Tibial artery (tissue), 4 donors: Measurements from ENCODE around the gene BDP1.
A peak's percentile ranks its signal among the peaks of the same experiment; 100 is the strongest.
"Not testable (repeated sequence)": the region's sequence is repeated elsewhere in the genome, so short reads cannot be mapped to it uniquely, and the experiment has no call there.

Experiments
- DNase-seq, 2 donors: peaks; one replicate each; pipeline ENCODE4 v3.0.0-alpha.2; 2019
- H3K27ac ChIP-seq, 2 donors: fragments of 200-600 bp; sonication (generic) in 1 of 2; 1 replicate in 1 of 2; 2 replicates in 1 of 2; pipeline ENCODE4 v1.5.1; 2018 to 2019; ENCODE audit warnings: mild to moderate bottlenecking in 1 of 2
- H3K27me3 ChIP-seq, 2 donors: fragments of 200-600 bp; sonication (generic) in 1 of 2; one replicate each; pipeline versions ENCODE4 v1.5.1 to v1.6.0; 2016 to 2019
- H3K36me3 ChIP-seq, 3 donors: fragments of 200-600 bp; sonication (generic) in 2 of 3; one replicate each; pipeline ENCODE4 v1.5.1; 2016 to 2019; ENCODE audit warnings: mild to moderate bottlenecking in 2 of 3
- H3K4me1 ChIP-seq, 4 donors: fragments of 200-600 bp; sonication (generic) in 2 of 4; 1 replicate in 3 of 4; 2 replicates in 1 of 4; pipeline ENCODE4 v1.5.1; 2016 to 2019
- H3K4me3 ChIP-seq, 2 donors: fragments of 200-600 bp; sonication (generic) in 1 of 2; 1 replicate in 1 of 2; 2 replicates in 1 of 2; pipeline ENCODE4 v1.5.1; 2018 to 2019; ENCODE audit warnings: mild to moderate bottlenecking in 2 of 2
- H3K9me3 ChIP-seq, 3 donors: fragments of 200-600 bp; sonication (generic) in 1 of 3; one replicate each; pipeline ENCODE4 v1.5.1; 2016 to 2019
- intact Hi-C: fragments of 100-400 bp; cut with DNase I; formaldehyde crosslinking; loops from one replicate; pipeline ENCODE4 v1.15.0; 2023; ENCODE audit warnings: low total_unique reads
- TF ChIP-seq, protein P1 (sequence below), 2 experiments: fragments of 200-600 bp in 1 of 2; fragments of 450-650 bp in 1 of 2; IDR thresholded peaks; one replicate each; pipeline ENCODE4 v1.5.1; 2017 to 2019; ENCODE audit warnings: antibody characterized with exemption in 2 of 2, mild to moderate bottlenecking in 1 of 2, moderate library complexity in 1 of 2

The BDP1 gene, protein sequence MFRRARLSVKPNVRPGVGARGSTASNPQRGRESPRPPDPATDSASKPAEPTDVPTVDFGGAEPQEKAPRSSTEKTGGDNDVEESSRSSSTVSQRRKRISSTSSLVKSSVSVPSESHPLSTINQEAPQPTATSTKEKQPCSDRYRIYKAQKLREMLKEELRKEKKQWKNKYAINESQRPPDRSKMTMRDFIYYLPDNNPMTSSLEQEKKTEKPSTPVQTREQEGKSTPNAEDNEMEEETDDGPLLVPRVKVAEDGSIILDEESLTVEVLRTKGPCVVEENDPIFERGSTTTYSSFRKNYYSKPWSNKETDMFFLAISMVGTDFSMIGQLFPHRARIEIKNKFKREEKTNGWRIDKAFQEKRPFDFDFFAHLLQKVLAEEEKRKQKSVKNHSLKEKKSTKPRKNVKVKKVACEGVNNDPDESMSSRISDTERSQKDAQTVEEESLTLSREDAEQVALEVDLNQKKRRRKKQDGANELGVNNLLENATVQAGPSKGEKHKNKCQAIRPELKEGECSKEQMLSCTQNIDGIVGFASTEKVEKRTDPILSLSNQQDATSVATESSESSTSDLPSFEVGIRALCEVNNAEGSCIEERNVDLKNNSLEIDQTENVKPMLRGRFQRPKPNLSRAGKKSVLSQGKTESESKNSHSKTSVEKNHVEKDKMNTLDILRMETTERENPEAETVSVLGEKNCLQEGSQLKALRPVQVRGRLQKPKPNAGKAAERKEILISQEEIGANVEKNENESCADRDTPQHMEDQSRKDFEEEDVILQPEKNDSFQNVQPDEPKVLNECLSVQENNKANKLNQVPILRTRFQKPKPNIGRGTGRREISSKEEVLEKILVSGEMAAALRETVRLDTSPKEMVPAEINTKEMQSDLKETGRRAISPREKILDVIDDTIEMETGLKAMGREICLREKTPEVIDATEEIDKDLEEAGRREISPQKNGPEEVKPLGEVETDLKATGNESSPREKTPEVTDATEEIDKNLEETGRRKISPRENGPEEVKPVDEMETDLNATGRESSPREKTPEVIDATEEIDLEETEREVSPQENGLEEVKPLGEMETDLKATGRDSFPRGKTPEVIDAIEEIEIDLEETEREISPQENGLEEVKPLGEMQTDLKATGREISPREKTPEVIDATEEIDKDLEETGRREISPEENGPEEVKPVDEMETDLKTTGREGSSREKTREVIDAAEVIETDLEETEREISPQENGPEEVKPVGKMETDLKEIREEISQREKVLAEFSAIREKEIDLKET (N-terminal part only)

DNA sequence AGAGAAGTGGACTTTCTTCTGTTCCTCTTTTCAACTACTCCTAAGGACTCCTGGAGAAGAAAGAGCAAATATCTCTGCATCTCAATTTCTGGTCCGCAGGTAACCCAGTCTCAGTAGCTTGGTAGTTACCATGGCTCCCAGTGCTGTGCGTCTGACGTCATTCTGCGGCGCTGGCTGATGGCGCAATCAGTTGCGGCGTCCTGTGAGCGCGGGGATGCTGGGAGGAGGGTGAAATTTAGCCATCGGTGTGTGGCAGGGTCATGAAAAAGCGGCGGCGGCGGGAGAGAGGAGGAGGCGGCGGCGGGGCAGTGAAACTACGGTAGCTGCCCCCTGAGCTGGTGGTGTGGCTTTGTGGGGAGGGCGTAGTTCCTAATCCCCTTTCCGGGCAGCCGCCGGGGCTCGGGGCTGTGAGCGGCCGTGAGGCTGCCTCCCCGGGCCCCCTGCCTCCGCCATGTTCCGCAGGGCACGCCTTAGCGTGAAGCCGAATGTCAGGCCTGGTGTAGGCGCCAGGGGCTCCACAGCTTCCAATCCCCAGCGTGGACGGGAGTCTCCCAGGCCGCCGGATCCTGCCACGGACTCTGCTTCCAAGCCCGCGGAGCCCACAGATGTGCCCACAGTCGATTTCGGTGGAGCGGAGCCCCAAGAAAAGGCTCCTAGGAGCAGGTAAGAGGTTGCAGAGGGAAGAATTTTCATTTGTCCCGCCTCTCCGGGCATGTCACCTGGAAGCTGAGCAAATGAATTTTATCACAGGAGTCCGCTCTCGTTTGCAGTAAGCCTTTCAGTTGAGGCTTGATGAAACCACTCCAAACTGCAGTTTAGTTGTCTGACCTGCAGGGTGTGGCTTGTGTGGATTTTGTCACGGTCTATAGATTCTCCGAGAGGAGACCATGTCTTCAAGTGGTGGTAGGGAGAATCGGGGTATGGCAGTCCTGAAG is at the start of gene BDP1:
Gene BDP1, plus strand, starts transcription at position 225 of the 935 bp plus-strand sequence. Its CDS starts 227 bp downstream, at position 452.
- DNase-seq = peak; percentile 96 to 97
- Histone ChIP-seq H3K9me3 (no peaks in the 10 kb centered on the region), H3K4me3 (peak within 1 kb of the TSS; percentile 85 to 89), H3K36me3 (peaks cover 7 to 21% (median 17%) of the 10 kb centered on the region in 3 donors), H3K4me1 (peaks cover 0 to 17% (median 6%) of the 10 kb centered on the region in 4 donors), H3K27me3 (peaks cover 0 to under 1% of the 10 kb centered on the region in 2 donors), H3K27ac (peak within 1 kb of the TSS; percentile 85 to 93)
- intact Hi-C loops = no loop called here
- TF ChIP-seq, protein P1, sequence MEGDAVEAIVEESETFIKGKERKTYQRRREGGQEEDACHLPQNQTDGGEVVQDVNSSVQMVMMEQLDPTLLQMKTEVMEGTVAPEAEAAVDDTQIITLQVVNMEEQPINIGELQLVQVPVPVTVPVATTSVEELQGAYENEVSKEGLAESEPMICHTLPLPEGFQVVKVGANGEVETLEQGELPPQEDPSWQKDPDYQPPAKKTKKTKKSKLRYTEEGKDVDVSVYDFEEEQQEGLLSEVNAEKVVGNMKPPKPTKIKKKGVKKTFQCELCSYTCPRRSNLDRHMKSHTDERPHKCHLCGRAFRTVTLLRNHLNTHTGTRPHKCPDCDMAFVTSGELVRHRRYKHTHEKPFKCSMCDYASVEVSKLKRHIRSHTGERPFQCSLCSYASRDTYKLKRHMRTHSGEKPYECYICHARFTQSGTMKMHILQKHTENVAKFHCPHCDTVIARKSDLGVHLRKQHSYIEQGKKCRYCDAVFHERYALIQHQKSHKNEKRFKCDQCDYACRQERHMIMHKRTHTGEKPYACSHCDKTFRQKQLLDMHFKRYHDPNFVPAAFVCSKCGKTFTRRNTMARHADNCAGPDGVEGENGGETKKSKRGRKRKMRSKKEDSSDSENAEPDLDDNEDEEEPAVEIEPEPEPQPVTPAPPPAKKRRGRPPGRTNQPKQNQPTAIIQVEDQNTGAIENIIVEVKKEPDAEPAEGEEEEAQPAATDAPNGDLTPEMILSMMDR (IDR thresholded peaks at IDR 0.05) = peak; percentile 28 to 38

DNA sequence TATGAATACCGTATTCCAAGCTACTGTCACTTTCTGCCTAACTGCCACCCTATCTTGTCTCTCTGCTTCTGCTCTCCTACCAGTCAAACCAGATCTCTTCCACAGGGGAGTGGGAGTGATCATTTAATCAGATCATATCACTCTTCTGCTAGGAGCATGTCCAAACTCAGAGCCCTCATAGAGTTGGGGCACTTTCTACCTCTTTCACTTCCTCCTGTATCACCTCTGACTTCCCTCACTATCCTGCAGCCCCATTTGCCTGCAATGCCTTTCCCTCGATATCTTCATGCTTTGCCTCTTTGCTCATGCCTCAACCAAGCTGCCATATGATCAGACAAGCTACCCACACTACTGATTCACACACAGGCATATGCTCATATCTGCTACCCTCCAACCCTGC is 45.4 kb upstream of the BDP1 start:
- H3K27me3 ChIP-seq, intact Hi-C loops, H3K36me3 ChIP-seq, H3K4me1 ChIP-seq, H3K9me3 ChIP-seq, DNase-seq, H3K4me3 ChIP-seq, H3K27ac ChIP-seq: not testable (repeated sequence)

DNA sequence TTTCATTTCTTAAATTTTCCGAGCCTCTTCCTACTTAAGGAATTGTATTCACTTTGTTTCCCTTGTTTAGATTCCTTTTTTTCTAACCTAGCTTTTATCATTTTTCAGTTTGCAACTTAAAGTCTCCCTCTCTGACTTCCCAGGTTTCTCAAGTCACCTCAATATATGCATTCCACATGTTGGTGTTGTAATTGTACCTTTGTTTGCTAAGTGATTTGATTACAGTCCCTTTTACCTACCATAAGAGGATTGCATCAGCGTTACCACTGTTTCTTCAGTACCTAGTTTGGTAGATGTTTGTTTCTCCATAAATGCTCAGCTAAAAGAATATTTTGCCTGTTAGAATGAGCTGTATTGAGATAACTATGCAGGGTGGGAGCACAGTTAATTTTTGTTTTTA is 39.8 kb upstream of the BDP1 start:
- H3K4me3 ChIP-seq, H3K27ac ChIP-seq, intact Hi-C loops, H3K9me3 ChIP-seq, H3K36me3 ChIP-seq, DNase-seq, H3K27me3 ChIP-seq, H3K4me1 ChIP-seq: not testable (repeated sequence)

DNA sequence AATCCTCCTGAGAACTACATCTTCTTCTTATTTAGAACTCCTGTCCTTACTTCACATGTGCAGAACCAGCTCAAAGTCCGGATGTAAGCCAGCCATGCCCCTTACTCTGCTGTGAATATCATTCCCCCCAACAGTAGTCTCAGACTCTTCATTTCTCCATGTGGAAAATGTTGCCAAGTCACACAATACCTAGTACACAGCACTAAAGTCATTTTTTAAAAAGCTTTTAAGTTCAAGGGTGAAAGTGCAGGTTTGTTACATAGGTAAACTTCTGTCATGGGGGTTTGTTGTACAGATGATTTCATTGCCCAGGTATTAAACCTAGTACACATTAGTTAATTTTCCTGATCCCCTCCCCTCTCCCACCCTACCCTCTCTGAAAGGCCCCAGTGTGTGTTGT is 37.4 kb upstream of the BDP1 start:
- H3K27ac ChIP-seq, DNase-seq, H3K4me3 ChIP-seq, H3K4me1 ChIP-seq, intact Hi-C loops, H3K36me3 ChIP-seq, H3K27me3 ChIP-seq, H3K9me3 ChIP-seq: not testable (repeated sequence)

DNA sequence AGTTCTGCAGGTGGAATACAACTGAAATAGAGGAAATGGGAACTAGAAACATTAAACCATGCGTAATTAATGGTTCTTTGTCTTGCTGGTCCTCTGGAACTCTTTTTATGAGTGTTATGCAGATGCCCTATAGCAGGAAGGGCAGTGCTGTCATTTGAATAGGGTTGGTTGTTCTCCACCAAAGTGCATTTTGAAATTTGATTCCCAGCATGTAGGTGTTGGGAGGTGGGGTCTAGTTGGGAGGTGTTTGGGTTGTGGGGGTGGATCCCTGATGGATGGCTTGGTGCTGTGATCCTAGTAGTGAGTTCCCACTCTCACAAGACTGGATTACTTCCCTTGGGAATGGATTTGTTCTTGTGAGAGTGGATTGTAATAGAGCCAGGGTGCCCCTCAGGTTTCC is 34.2 kb upstream of the BDP1 start:
- H3K27ac ChIP-seq, H3K9me3 ChIP-seq, H3K36me3 ChIP-seq, intact Hi-C loops, H3K27me3 ChIP-seq, H3K4me1 ChIP-seq, H3K4me3 ChIP-seq, DNase-seq: not testable (repeated sequence)

DNA sequence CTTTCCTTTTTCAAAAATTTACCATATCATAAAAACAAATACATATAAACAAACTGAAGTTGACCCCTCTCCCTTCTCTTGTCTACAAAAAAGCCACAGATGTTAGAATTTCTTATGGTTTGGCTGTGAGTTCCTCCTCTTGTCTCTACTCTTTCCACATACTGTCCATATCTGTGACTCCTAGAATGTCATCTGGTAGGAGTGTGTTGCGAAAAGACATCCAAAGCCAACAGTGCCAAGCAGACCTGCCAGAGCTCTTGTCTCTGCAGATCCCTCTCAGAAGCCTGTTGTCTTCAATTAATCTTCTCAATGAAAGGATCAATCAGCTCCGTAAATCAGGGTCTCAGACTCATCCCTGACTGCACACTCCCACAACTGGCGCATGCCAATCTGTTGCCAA is 31.6 kb upstream of the BDP1 start:
- H3K27me3 ChIP-seq, DNase-seq, H3K9me3 ChIP-seq, H3K36me3 ChIP-seq, H3K4me1 ChIP-seq, H3K27ac ChIP-seq, intact Hi-C loops, H3K4me3 ChIP-seq: not testable (repeated sequence)

DNA sequence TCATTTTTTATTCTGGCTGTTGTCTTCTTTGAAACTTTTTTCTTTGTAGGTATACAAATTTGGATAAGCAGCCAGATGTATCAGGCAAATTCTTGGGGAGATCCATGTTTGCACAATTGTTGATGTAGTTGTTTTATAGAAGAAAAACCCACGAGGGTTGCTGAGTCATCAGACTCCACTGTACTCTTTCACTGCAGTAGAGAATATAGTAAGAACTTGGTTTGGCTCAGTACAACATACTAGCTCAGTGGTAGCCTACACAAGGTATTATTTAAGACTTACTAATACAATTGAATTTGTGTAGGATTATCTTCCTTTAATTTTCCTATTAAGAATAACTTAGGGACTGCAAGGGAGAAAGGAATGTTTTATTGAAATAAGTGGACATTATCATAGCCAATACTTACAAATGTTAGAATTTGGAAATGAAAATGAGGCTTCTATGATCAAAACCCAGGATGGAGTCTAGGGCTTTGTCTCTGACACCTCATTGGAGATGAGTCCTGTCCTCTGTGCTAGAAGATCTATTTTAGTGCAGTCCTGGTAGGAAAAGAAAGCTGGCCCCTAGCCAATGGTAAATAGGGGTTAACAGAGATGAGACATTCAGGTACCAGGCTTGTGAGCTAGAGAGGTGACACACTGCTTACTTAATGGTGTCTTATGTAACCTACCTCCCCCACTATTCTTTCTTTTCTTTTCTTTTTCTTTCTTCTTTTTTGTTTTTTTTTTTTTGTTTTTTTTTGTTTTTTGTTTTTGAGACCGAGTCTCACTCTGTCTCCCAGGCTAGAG is 28.6 kb upstream of the BDP1 start:
- DNase-seq, H3K4me3 ChIP-seq, H3K27me3 ChIP-seq, H3K27ac ChIP-seq, intact Hi-C loops, H3K36me3 ChIP-seq, H3K4me1 ChIP-seq, H3K9me3 ChIP-seq: not testable (repeated sequence)

DNA sequence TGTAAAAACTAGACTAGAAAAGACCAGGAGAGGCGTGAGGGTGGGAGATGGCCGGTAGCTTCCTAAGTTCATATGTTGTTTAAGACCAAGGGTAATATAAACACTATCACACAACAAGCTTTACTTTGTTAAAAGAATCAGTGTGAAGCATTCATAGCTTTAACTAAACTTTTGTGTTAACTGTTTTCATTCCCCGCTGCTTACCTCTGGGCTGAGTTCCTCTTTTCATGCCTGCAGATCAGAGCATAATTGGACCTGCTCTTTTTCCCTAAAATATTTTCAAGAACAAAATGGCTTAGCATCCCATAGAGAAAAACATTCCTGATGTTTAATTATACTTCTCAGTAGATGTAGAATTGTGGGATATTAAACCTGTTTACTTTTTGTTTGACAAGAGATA is 23.0 kb upstream of the BDP1 start:
- H3K4me3 ChIP-seq, DNase-seq, intact Hi-C loops, H3K36me3 ChIP-seq, H3K27ac ChIP-seq, H3K27me3 ChIP-seq, H3K9me3 ChIP-seq, H3K4me1 ChIP-seq: not testable (repeated sequence)

DNA sequence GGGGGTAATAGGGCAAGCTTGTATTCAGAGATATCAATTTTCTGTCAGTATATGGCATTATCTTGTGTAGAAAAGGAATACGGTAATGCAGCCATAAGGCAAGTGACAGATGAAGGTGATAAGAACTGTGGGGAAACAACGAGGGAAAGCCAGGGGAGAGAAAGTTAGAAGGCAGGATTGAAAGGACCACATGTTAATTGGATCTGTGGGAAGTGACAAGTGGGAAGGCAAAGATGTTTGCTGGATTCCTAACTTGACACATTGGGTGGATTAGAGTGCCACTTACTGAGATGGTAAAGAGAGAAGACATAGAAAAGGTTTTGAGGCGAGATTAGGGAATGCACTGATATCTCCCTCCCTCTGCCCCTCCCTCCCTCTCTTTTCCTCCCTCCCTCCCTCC is 20.6 kb upstream of the BDP1 start:
- H3K27me3 ChIP-seq, intact Hi-C loops, H3K36me3 ChIP-seq, H3K4me1 ChIP-seq, H3K9me3 ChIP-seq, H3K27ac ChIP-seq, H3K4me3 ChIP-seq, DNase-seq: not testable (repeated sequence)

DNA sequence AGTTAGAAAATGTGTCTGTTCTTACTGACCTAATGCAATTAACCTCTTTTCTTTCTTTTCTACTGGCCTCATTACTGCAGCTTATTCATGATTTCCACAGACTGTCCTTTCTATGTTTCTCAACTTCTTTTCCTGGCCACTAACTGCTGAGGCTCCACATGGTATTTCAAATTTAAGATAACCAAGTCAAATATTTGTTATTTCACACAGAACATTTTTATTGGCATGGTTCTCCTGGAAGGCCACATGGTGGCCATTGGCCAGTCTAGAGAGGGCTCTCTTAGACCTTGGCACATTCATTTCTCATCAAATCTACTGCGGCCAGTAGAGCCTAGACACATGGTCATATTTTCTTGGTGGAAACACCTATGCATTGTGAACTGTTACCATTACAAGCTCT is 13.9 kb upstream of the BDP1 start:
- H3K36me3 ChIP-seq, H3K9me3 ChIP-seq, H3K27ac ChIP-seq, H3K4me1 ChIP-seq, DNase-seq, intact Hi-C loops, H3K4me3 ChIP-seq, H3K27me3 ChIP-seq: not testable (repeated sequence)

DNA sequence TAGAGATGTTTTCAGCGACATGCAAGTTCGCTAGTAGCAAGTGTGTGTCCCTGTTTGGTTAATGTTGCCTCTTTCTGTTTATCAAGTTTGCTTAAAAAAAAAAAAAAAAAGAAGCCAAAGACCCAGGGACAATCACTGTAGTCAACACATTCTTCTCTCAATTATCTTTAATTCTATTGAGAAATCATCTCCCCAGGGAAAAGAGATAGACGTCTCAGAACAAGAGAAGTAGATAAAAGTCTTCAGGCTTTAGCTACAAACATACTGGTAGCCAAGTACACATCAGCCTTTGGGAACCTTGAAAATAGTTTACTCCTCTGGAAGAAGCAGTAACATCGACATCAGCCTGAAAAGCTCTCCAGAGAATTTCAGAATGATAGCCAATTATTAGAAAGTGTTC is 11.6 kb upstream of the BDP1 start:
- intact Hi-C loops, H3K27me3 ChIP-seq, H3K27ac ChIP-seq, H3K4me1 ChIP-seq, DNase-seq, H3K36me3 ChIP-seq, H3K9me3 ChIP-seq, H3K4me3 ChIP-seq: not testable (repeated sequence)
